Pons (tissue), 1 donor: ENCODE results near the gene BRSK1.
"Not testable (repeated sequence)": the region's sequence is repeated elsewhere in the genome, so short reads cannot be mapped to it uniquely, and the experiment has no call there.

Source experiments
- DNase-seq: peaks from one replicate; pipeline ENCODE4 v3.0.0-alpha.2; 2016; ENCODE audit warnings: low spot score

Gene BRSK1

DNA sequence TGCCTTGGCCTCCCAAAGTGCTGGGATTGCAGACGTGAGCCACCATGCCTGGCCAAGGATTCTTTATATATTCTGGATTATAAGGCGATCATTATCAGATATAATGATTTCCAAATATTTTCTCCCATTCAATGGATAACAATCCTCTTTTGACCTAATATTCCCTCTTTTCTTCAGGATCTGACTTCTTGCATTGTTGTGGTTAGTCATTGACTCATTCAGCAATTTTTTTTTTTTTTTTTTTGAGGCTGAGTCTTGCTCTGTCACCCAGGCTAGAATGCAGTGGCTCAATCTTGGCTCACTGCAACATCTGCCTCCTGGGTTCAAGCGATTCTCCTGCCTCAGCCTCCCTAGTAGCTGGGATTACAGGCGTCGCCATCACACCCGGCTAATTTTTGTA, 46.0 kb downstream of the BRSK1 start:
- DNase-seq, result not testable (repeated sequence)

DNA sequence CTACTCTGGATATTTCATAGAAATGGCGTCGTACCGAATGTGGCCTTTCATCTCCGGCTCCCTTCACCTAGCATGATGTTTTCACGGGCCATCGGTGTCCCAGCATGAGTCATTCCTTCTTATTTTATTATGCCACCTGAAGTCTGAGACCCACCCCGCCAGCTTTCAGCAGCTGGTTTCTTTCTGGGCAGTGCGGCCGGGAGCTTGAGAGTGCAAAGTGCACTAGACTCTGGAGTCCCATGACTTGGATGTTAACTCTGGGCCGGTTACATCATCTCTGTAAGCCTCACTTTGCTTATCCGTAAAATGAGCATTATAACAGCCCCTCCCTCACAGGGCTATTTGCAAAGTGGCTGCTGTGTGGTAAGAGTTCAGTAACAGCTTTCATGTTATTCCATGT, 50.1 kb downstream of the BRSK1 start:
- DNase-seq, result no peak

DNA sequence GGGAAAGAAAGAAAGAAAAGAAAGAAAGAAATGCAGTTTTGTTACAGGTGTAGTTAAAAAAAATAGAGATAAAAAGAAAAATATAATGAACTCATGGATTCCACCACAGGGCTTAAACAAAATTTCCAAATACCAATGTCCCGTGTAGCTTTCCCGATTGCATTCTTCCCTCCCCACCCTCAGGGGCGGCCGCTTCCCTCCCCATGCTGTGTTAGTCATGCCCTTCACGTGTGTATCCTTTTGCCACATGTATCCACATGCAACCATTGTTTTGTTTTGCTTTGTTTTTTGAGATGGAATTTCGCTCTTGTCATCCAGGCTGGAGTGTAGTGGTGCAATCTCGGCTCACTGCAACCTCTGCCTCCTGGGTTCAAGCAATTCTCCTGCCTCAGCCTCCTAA, 52.3 kb downstream of the BRSK1 start:
- no peak for DNase-seq

DNA sequence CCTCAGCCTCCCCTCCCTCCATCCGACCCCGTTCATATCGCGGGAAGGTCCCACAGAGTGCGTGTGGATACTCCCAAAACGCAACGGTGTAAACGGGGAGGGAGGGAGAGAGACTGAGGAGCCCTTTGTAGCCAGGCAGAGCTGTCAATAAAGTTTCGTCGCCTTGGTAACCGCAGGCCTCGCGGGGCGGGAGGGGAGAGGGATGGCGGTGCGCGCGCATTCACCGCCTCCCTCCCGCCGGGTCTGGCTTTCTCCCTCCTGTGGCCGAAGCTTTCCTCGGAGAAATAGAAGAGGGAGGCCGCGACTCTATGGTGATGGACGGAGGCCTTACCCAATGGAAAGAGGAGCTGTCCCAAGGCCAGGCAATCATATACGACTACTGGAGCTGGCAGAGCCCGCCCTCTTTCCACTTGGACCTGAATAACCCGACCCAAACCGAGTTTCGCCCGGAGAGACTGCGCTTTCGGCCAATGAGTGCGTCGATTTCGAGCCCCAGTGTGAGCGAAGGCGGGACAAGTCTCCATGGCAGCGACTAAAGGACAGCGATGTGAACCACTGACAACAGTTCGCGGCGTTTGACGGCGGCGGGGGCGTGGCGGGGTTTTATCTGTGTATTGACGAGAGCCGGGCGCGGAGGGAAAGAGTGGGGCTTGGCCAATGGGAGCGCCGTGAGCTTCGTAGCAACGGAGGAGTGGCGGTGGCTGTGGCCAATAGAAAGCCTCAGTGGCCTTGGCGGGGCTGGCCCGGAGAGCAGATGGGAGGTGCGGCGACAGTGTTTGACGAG, 55.5 kb downstream of the BRSK1 start, which contains the start of gene KMT5C:
TSS of gene KMT5C (plus strand) at position 772 of the 784 bp plus-strand sequence. CDS start 2,061 bp downstream, outside the sequence.
- DNase-seq, result peak; percentile 100

DNA sequence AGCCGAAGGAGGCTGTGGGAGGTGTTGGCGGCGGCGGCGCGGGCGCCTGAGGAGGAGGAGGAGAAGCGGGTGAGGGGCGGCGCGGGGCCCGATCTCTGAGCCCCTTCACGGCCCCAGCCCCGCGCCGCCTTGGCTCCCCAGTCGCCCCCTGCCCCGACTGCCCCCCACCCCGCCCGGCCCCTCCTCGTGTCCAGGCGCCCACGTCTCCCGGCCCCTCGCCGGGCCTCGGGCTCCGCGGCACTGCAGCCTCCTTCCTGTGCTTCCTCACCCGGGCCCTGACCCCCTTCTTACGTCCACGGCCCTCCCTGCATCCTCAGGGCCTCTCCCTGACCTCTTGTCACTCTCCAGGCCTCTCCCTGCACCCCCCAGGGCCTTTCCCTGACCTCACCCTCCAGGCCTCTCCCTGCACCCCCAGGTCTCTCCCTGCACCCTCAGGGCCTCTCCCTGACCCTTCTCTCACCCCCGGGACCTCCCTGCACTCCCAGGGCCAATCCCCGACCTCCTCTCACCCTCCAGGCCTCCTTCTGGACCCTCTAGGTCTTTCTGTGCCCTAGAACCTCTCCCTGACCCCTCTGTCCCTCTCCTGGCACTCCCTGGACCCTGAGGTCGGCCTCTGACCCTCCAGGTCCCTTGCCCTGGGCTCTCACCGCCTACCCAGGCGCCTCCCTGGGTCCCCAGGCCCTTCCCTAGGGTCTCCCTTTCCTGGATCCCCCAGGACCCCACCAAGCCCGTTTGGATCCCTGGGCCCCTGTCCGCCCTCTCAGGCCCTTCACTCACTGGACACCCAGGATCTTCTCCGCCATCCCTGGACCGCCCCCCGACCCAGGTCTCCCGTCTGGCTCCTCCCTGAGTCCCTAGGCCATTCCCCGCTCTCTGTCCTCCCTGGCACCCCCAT, 56.3 kb downstream of the BRSK1 start:
- DNase-seq, result no peak

DNA sequence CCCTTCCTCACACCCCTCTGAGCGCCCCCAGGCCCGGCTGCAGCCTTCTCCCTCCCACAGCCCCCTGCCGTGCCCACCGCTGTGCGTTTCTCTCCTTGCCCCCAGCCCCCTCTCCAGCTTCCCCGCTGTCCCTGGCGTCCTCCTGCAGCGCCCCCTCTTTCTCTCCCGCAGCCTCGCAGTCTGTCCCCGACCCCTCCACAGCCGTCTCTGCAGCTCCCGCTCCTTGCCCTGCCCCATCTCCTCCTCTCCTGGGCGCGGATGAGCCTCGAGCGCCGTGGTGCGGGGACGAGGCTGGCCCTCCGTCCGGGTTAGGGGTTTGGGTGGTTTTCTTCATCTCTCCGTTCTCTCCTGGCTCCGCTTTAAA, 57.0 kb downstream of the BRSK1 start:
- DNase-seq, result no peak

DNA sequence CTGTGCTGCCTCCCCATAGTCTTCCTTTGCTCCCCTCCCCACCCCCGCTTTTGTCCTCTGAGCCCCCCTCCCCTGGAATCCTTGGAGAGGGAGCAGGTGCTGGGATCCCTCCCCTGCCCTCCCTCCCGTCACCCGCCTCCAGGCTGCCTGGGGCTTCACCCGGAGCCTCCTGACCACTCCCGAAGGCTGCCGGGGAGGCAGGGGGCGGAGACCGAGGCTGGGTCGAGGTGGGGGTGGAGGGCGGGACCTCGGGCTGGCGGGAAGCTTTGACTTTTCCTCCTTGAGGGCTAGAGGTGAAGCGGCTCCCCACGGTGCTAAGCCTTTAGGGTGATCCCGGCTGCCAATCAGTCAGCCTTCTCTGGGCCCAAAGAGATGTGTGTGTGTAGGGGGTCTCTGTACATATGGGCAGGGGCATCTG, 57.4 kb downstream of the BRSK1 start:
- DNase-seq, result peak; percentile 30

DNA sequence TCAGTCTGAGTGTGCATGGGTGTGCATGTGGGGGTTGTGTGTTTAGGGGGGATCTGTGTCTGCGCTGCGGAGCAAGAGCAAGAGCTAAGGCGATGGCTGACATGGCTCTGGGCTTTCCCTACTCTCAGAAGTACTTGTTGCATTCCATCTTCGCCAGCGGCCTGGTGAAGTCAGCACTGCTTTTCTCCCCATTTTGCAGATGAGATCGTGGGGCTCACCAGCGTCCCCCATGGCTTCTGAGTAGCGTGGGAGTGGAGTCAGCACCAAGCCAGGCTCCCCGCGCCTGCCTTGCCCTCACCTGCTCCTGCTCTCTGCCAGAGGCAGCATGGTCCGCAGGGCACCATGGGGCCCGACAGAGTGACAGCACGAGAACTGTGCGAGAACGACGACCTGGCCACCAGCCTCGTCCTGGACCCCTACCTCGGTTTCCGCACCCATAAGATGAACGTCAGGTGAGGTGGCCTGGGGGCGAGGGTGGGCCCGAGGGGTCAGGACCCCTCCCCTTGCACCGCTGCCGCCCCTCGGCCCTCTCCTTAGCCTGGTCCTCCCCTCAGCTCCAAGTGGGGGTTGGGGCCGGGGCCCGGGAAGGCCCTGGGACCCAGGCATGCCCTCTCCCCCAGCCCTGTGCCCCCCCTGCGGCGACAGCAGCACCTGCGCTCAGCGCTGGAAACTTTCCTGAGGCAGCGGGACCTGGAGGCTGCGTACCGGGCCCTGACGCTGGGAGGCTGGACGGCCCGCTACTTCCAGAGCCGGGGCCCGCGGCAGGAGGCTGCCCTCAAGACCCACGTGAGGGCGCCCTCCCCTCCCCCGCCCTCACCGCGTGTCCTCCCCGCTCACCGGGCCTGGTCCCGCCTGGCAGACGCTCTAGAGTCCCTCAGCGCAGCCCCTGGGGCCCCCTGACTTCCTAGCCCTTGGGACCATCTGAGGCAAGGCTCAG, 58.1 kb downstream of the BRSK1 start:
- DNase-seq, result no peak

DNA sequence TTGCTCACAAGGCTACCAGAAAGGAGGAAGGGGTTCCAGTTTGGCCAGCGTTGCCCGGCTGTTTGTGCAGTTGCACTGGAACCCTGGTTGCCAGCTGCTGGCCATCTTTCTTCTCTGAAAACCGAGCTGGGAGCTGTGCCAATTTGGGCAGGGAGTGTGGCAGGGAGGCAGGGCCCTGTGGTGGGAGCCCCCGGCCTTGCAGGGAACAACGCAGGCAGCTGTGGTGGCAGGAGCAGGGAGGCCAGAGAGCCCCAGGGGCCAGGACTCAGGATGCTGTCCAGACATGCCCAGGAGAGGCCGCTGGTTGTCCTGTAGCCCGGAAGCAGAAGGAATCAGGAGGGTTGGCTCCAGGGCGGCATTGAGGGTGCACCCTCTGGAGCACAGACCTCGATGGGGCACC, 60.6 kb downstream of the BRSK1 start:
- peak; percentile 54 for DNase-seq

DNA sequence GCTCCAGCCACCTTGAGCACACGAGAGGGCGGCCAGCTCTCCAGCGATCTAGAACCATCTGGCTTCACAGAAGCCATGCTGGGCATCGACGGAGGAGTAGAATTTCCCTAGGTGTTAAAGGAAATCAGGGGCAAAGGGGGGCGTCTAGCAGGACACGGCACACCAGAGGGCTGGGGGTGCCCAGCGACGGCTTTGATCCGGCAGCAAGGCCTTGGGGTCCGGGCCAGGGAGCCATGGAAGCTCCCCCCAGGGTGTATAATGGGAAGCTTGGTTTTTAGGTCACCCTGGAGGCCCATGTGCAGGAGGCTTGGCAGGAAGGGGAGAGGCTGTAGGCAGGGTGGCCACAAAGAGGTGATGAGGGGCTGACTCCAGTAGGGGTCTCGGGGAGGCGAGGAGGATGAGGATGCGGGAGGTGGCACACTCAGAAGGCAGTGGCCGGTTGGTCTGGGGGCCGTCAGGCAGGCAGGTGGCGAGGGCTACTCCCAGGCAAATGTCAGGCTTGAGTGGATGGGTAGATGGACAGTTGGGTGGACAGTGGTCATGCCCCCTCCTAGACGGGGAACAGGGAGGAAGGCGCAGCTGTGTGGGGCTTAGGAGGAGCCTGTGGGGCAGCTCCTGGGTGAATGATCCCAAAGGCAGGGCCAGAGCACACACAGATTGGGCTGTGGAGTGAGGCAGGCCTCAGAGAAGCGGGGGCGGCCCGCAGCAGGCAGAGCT, 61.5 kb downstream of the BRSK1 start:
- no peak for DNase-seq

DNA sequence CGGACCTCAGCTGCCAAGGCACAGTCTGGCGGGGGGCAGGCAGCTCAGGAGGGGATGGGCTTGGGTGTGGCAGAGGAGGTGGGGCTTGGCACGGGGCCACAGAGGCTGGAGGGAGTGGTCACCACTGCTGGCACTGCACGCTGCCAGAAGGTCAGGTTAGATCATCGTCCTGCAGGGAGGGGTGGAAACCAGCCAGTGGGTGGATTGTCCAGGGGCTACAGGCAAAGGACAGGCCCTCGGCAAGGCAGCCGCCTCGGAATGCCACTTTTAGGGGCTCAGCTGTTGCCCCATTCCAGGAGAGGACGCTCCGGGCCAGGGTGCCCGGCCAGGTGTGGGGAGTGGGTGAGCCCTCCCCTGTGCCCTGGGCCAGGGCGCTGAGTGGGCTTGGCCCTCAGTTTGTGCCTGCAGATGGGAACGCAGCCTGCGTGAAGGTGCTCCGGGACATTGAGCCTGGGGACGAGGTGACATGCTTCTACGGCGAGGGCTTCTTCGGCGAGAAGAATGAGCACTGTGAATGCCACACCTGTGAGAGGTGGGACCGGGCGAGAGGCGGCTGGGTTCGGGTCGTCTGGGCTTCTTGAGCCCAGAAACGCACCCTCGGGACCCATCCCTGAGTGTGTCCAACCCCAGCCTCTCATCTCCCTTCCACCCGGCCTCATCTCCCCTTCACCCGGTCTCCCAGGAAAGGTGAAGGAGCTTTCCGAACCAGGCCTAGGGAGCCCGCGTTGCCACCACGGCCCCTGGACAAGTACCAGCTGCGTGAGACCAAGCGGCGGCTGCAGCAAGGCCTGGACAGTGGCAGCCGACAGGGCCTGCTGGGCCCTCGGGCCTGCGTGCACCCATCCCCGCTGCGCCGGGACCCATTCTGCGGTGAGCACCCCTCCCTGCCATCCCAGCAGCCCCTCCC, 62.3 kb downstream of the BRSK1 start:
- DNase-seq, result no peak

DNA sequence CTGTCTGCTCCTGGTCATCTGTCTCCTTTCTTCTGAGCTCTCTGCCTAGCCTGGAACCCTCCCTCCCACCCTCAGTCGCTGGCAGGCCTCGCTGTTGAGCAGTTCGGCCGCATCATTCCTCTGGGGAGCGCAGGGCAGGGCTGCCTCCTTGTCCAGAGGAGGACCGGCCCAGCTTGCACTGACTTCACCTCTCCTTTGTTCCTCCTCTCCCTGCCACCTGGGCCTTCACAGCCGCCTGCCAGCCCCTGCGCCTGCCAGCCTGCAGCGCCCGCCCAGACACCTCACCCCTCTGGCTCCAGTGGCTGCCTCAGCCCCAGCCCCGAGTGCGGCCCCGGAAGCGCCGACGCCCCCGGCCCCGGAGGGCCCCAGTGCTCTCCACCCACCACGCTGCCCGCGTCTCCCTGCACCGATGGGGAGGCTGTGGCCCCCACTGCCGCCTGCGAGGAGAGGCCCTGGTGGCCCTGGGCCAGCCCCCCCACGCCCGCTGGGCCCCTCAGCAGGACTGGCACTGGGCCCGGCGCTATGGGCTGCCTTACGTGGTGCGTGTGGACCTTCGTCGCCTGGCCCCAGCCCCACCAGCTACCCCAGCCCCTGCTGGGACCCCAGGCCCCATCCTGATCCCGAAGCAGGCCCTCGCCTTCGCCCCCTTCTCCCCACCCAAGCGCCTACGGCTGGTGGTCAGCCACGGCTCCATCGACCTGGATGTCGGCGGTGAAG, 63.1 kb downstream of the BRSK1 start:
- no peak for DNase-seq

DNA sequence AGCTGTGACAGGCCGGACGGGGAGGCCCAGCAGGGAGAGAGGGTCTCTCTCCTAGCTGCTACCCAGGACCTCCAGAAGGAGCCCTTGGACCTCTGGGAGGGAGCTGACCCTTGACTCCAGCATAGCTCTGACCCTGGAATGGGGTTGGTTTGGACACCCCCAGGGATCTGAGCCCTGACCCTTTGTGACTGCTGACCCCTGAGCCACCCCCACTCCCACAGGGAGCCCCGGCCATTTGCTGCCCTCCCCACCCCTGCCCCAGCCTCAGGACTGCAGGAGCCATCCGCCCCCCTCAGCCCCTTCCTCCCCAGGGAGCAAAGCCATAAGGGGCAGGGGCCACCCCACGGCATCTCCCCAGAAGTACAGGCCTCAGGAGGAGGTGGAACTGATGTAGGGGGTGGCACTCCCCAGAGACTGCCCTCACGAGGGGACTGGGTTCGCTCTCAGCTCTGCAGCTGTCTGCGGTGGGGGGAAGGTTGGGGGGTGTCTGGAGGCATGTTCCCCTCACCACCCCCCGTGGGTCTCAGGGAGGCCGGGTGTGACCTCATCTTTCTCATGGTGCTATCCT, 63.7 kb downstream of the BRSK1 start:
- DNase-seq, result no peak

DNA sequence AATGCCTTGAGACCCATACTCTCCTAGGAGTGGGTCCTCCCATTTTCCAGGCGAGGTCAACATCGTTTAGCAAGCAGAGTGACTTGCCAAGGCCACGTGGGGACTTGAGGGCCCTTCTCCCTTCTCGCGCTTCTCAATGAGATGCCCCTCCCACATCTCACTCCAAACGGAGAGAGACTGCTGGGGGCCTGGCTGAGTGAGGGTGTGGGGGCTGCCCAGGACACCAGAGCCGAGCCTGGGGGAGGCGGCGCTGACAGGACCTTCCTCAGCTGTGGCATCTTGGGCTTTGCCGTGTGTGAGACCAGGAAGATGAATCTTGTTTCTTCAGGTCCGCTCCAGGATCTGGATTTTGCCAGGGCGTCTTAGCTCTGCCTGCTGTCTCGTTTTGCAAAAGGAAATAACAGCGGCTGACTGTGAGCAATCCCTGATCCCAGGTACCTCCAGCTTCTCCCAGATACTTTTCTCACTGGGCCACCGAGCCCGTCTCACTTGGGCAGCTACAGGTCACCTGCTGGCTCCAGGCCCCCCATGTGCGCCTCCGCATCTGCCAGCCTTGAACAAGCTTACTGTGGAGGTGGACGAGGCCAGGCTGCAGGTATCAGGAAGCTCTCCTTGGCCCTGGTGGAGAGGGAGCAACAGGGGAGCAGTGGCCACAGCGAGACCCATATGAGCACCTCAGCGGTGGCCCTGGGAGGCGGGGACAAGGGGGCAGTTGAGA, 64.7 kb downstream of the BRSK1 start:
- DNase-seq, result no peak

DNA sequence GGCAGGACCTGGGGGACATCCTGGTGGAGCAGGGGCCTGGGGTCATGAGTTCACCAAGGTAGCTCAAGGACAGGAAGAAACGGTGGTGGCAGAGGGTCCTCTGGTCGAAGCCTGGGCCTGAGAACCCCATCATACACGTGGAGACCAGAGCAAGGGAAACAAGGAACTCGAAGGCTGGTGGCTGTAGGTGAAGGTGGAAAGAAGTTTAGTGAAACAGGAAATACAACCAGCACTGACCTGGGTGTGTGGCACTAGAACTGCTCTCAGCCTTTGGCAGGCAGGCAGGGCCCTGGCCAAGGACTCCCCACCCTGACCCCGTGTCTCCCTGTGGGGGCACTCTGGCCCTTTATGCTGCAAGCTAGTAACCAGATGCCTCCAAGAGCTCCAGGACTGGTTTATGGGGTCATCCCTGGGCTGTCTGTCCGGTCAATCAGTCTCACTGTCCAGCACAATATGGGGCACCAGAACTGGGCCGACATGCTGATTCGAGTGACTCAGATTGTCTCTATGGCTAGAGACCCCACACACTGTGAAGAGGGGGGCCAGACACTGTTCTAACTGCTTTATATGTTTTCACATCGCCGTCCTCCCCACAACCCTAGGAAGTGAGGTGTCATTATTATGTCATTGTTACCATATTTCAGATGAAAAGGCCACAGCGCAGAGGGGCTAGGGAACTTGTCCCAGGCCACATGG, 67.0 kb downstream of the BRSK1 start:
- no peak for DNase-seq

DNA sequence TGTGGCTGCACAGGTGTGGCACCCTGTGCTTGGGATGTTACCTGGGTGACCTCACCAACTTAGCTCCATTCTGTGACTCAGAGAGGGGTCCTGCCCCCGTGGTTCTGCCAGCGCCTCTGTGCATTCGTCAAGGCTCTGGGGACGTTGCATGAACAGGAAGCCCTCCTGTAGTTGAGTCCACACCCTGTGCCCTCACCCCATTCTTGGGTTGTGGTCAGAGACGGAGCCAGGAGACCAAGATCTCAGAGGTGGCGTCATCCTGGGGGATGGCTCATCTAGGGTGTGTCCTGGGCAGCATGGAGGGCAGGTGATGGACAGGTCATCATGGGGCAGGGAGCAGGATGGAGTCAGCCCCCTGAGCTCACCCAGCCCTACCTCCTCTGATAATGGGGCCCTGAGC, 68.2 kb downstream of the BRSK1 start:
- no peak for DNase-seq

DNA sequence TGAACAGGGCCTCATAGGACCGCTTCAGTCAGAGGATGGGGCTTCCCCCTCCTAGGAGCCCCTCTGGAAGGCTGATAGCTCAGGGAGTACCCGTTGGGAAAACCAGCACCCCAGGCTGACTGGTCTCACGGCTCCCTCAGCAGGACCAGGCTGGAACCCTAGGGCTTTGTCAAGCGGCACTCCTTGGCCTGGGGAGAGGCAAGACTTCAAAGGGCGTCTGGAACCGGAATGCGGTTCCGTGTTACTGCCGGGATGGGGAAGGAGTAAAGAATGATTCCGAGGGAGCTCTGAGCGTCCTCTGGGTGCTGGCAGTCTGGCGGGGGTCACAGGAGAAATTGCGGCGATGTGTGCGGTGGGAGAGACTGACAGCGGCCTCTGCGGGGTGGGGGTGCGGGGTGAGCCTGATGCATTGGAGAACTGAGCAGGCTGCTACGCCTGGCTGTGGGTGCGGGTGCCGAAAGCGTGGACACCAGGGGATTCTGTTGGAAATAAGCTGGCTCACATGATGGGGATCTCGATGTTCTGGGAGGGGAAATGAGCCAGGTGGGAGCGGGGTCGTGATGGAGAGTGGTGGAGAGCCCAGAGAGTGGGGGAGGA, 68.8 kb downstream of the BRSK1 start:
- no peak for DNase-seq
